HG02970 (cell line): Measurements from ENCODE around the gene GARIN3.
"Not testable (repeated sequence)": the region's sequence is repeated elsewhere in the genome, so short reads cannot be mapped to it uniquely, and the experiment has no call there.

ENCODE experiments used
- ATAC-seq: cut with Tn5 transposase; IDR thresholded peaks from one replicate; pipeline ENCODE4 v1.9.1; 2021; ENCODE audit warnings: mild to moderate bottlenecking, moderate library complexity, moderate number of reproducible peaks; ENCODE audit not compliant: unreplicated experiment, low FRiP score

The GARIN3 gene

GRCh38 chr5:157186309-157187045, 20.4 kb upstream of the GARIN3 start:
- ATAC-seq: no peak

GRCh38 chr5:157185122-157185521, 19.1 kb upstream of the GARIN3 start:
- ATAC-seq: not testable (repeated sequence)

DNA sequence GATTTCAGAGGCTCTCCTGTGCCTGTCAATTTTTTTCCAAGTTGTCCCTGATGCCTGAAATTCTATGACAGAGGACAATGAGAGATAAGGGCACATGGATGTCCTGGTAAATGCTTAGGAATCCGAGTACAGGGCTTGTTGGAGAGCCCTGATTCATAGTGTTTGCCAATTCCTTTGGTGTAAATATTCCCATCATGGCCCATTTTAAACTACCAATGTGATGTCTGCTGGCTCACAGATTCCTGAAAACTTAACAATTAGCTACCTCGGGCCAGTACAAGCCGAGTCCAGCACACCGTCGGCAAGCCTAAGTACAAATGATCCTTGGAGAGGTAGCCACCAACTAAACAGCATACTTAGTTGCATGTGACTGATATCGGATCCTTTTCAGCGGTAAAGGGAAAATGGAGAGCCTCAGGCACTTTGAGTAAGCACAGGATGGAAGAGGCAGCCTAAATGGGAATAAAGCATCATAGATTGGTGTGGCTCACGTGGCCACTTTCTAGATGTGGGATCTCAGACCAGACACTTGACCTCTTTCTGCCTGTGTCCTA, 18.1 kb upstream of the GARIN3 start:
- no peak for ATAC-seq

GRCh38 chr5:157182143-157182757, 16.2 kb upstream of the GARIN3 start:
- ATAC-seq: no peak

- ATAC-seq: no peak
These were observed 14.6 kb upstream of the GARIN3 start, which contains the start of gene ITK for GRCh38 chr5:157180374-157181264. ITK (plus strand) TSS chr5:157180840; CDS start chr5:157180978, 138 bp downstream.

- ATAC-seq: no peak
These were observed 12.9 kb upstream of the GARIN3 start for GRCh38 chr5:157178966-157179365.

- no peak for ATAC-seq
These were observed 11.9 kb upstream of the GARIN3 start for GRCh38 chr5:157177953-157178352.

DNA sequence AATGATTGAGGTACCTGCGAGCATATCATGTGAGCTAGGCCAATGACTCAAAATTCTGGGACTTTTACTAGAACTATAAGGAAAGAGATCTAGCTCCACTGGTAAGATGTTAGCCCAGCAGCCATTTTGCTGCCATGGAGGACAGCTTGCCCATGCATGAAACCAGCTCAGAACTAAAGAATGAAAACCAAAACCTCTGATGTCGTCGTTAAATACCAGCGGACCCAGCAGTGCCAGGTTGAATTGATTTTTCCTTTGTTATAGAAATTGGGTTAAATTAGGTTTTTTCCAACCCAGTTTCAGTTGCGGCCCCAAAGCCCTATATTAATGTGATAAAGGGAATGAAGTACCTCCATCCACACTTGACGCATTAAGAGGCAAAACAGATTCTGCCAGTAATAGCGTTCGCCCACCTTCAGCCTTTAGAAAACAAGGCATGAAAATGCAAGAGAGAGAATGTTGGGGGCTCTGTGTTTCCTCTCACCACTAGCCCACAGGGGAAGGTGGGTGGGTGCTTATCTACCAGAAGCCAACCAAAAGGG, 9.1 kb upstream of the GARIN3 start:
- ATAC-seq: no peak

DNA sequence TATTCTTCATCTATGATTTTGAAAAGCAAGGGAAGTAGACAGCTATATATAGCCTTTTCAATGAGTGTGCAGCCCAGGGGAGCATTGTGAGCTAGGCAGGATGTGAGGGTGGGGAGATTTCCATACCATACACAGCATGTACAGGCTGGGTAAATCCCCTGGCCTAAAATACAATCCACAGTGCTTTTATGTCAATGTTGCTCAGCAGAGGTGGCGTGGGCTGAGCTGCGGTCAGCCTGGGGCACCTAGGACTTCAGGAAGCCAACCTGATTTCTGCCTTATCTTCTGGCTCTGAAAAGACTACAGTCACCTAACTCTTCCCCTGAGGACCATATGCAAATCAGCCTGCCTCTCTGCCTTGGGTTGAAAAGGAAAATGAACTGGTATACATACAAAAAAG, 6.3 kb upstream of the GARIN3 start:
- peak; percentile 97 for ATAC-seq

DNA sequence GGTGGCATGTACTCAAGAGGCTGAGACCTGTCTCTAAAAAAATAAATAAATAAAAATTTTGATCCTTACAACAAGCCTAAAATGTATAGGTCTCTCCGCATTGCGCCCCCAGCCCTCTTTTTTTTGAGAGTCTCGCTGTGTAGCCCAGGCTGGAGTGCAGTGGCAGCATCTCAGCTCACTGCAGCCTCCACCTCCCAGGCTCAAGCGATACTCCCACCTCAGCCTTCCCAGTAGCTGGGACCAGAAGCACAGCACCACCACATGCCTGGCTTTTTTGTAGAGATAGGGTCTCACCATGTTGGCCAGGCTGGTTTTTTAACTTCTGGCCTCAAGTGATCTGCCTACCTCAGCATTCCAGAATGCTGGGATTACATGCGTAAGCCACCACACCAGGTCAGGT, 2.2 kb upstream of the GARIN3 start:
- no peak for ATAC-seq

DNA sequence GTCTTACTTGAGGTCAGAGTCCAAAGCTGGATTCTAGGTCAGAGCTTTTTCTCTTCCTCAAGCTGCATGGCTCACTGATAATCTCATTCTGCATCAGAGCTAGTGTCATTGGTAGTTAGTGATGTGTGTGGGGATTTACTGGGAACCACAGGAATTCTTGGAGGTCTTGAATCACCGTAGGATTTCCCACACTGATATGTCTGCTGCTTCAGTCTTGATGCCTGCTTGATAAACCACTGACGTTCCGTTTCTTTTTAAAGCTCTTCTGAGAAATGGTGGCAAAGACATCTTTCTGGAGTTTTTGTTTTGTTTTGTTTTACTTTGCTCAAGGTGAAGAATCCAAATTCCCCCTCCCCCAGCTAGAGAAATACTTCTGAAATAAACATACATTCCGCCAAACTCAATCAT, 1.2 kb upstream of the GARIN3 start:
- no peak for ATAC-seq

- ATAC-seq: no peak
These were observed 396 bp downstream of the GARIN3 start for GRCh38 chr5:157165668-157166067.

- ATAC-seq: no peak
These were observed 803 bp downstream of the GARIN3 start for GRCh38 chr5:157165261-157165660.

DNA sequence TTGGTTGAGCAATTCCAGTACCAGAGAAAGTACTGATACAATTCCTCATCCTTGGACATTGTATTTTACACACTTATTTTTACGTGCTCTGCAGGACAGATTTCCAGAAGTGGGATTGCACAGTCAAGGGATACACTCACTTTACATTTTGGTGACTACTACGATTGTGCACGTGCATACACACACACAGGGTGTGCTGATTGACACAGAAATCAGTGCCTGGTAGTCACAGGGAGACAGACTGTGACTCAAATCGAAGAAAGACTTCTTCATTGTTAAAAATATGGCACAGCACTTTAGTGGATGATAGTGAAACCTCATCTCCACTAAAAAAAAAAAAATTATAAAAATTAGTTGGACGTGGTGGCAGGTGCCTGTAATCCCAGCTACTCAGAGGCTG, 1.5 kb downstream of the GARIN3 start:
- no peak for ATAC-seq

GRCh38 chr5:157162919-157163510, 3.0 kb downstream of the GARIN3 start:
- no peak for ATAC-seq

DNA sequence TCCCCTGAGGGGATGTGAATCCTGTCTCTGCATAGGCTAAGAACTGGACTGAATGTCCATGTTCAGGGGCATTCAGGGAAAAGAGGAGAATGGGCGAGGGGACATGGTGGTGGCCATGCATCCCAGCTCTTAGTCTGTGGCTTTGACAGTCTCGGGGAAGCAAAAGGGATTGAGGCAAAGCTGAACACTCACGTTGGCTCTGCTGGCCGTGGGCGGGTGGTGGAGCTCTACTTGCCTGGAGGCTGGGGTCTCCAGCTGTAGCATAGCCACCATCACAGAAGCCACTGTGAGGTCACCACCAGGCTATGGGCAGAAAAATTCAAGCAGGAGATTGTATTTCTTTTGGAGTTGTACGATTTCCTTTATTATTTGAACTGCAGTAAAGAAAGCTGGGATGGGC, 4.1 kb downstream of the GARIN3 start:
- ATAC-seq: no peak

DNA sequence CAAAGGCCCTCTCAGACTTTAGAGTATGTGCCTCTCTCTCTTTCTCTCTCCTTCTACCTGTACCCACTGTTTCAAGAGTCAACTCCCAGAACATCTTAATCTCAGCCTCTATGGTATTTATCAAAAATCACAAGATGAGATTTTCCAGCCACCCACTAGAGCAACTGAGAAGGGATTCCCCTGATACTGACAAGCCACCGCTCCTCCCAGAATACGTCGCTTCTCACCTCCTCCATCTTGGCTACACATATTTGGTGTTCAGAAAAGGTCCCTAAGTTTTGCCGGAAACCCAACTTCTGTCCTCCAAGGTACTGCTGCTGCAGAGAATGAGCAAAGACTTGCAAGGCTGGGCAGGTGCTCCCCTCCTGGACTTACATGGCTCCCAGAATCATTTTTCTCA, 6.1 kb downstream of the GARIN3 start:
- ATAC-seq: no peak

DNA sequence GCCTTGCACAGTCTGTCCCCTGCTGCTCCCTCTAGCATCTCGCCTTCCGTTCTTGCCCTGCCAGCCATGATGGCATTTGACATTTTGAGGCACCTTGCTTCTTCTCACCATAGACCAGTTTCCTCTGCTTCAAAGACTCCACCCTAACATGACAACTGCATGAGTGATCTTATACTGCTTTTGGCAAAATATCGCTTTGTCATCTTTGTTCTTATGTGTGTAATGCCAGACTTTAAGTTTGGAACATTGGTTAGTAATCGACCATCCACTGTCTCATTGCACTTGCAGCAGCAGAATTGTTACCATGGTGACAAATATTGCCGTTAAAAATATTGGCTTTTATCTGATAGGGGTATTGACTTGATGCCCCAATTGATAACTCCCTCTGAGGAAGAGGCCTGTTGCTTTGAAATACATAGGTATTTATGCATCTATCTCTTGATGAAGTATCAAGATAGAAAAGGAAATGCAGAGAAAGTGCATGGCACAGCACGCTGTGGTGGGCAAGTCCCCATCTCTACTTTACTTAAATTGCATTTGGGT, 6.8 kb downstream of the GARIN3 start:
- ATAC-seq: no peak

- no peak for ATAC-seq
These were observed 8.7 kb downstream of the GARIN3 start for GRCh38 chr5:157157293-157157891.

GRCh38 chr5:157155297-157155696, 10.8 kb downstream of the GARIN3 start:
- ATAC-seq: no peak
